ENCODE results near the gene MDGA2. TPM values are rescaled to one million over a fixed set of nuclear protein-coding genes. Genes with fewer than 3 reads are reported as not detected.
"Not testable (repeated sequence)": the region's sequence is repeated elsewhere in the genome, so short reads cannot be mapped to it uniquely, and the experiment has no call there.

MDGA2 gene
- total and polyA plus RNA-seq, 2 experiments from 2014 or later = 0.33 to 0.46 TPM

- TF ChIP-seq CTCF (IDR thresholded peaks at IDR 0.05; ENCODE audit: low read depth, low read length) = no peak
- H3K4me3 ChIP-seq = no peak overlapping the region
- H3K27me3 ChIP-seq = no peaks in the 10 kb centered on the region
- H3K27ac ChIP-seq = no peak overlapping the region
- no peaks in the 10 kb centered on the region for H3K9me3 ChIP-seq (ENCODE audit: low read depth)
- no peaks in the 10 kb centered on the region for H3K36me3 ChIP-seq
- no peaks in the 10 kb centered on the region for H3K4me1 ChIP-seq (ENCODE audit: low read depth)
- DNase-seq (ENCODE audit: low read depth in 1 of 2, low spot score in 1 of 2) = no peak
Observed at GRCh38 chr14:47210099-47210498, 465.3 kb downstream of the MDGA2 start.

- Histone ChIP-seq H3K27ac (no peak overlapping the region), H3K27me3 (no peaks in the 10 kb centered on the region), H3K9me3 (ENCODE audit: low read depth) (no peaks in the 10 kb centered on the region), H3K36me3 (no peaks in the 10 kb centered on the region), H3K4me3 (no peak overlapping the region), H3K4me1 (ENCODE audit: low read depth) (no peaks in the 10 kb centered on the region)
- DNase-seq (ENCODE audit: low read depth in 1 of 2, low spot score in 1 of 2) = no peak
- TF ChIP-seq CTCF (IDR thresholded peaks at IDR 0.05; ENCODE audit: low read depth, low read length) = no peak
Observed at GRCh38 chr14:47208434-47208833, 467.0 kb downstream of the MDGA2 start.

- H3K27me3 ChIP-seq = no peaks in the 10 kb centered on the region
- no peak overlapping the region for H3K27ac ChIP-seq
- no peaks in the 10 kb centered on the region for H3K9me3 ChIP-seq (ENCODE audit: low read depth)
- no peak overlapping the region for H3K4me3 ChIP-seq
- no peaks in the 10 kb centered on the region for H3K4me1 ChIP-seq (ENCODE audit: low read depth)
- no peak for TF ChIP-seq CTCF (IDR thresholded peaks at IDR 0.05; ENCODE audit: low read depth, low read length)
- no peak for DNase-seq (ENCODE audit: low read depth in 1 of 2, low spot score in 1 of 2)
- no peaks in the 10 kb centered on the region for H3K36me3 ChIP-seq
Observed at GRCh38 chr14:47207617-47208016, 467.8 kb downstream of the MDGA2 start.

- H3K27me3 ChIP-seq = no peaks in the 10 kb centered on the region
- H3K36me3 ChIP-seq = no peaks in the 10 kb centered on the region
- no peak overlapping the region for H3K4me3 ChIP-seq
- H3K9me3 ChIP-seq (ENCODE audit: low read depth) = no peaks in the 10 kb centered on the region
- DNase-seq (ENCODE audit: low read depth in 1 of 2, low spot score in 1 of 2) = no peak
- H3K27ac ChIP-seq = no peak overlapping the region
- no peak for TF ChIP-seq CTCF (IDR thresholded peaks at IDR 0.05; ENCODE audit: low read depth, low read length)
- H3K4me1 ChIP-seq (ENCODE audit: low read depth) = no peaks in the 10 kb centered on the region
Observed at GRCh38 chr14:47200740-47201139, 474.7 kb downstream of the MDGA2 start.

- TF ChIP-seq CTCF (IDR thresholded peaks at IDR 0.05; ENCODE audit: low read depth, low read length) = no peak
- no peaks in the 10 kb centered on the region for H3K27me3 ChIP-seq
- H3K9me3 ChIP-seq (ENCODE audit: low read depth) = no peaks in the 10 kb centered on the region
- H3K36me3 ChIP-seq = no peaks in the 10 kb centered on the region
- DNase-seq (ENCODE audit: low read depth in 1 of 2, low spot score in 1 of 2) = no peak
- H3K4me1 ChIP-seq (ENCODE audit: low read depth) = no peaks in the 10 kb centered on the region
- H3K4me3 ChIP-seq = no peak overlapping the region
- no peak overlapping the region for H3K27ac ChIP-seq
Observed at GRCh38 chr14:47195582-47195981, 479.8 kb downstream of the MDGA2 start.

- DNase-seq (ENCODE audit: low read depth in 1 of 2, low spot score in 1 of 2) = peak in 1 of 2 donors; percentile 13
- no peaks in the 10 kb centered on the region for H3K4me1 ChIP-seq (ENCODE audit: low read depth)
- H3K4me3 ChIP-seq = no peak overlapping the region
- no peaks in the 10 kb centered on the region for H3K9me3 ChIP-seq (ENCODE audit: low read depth)
- H3K27me3 ChIP-seq = no peaks in the 10 kb centered on the region
- no peaks in the 10 kb centered on the region for H3K36me3 ChIP-seq
- no peak for TF ChIP-seq CTCF (IDR thresholded peaks at IDR 0.05; ENCODE audit: low read depth, low read length)
- H3K27ac ChIP-seq = no peak overlapping the region
Observed at GRCh38 chr14:47194055-47194454, 481.4 kb downstream of the MDGA2 start.

- H3K36me3 ChIP-seq; H3K27me3 ChIP-seq; H3K4me3 ChIP-seq; H3K9me3 ChIP-seq (ENCODE audit: low read depth); H3K4me1 ChIP-seq (ENCODE audit: low read depth); DNase-seq (ENCODE audit: low read depth in 1 of 2, low spot score in 1 of 2); H3K27ac ChIP-seq: not testable (repeated sequence)
Observed at GRCh38 chr14:47192203-47192602, 483.2 kb downstream of the MDGA2 start.

All from cardiac muscle cell (in vitro differentiated cells and primary cell).